Measurements from ENCODE around the gene CTNNA2. TPM values are rescaled to one million over a fixed set of nuclear protein-coding genes. Genes with fewer than 3 reads are reported as not detected.

The CTNNA2 gene
- total and polyA plus RNA-seq, 4 donors, result 0.01 to 0.37 TPM; not detected in 2

GRCh38 chr2:79831961-79832360 lies 319.1 kb downstream of the CTNNA2 start:
- DNase-seq, result no peak
- Histone ChIP-seq H3K36me3 (ENCODE audit: control insufficient read depth in 4 of 4, insufficient read depth in 4 of 4, low read length in 4 of 4) (no peaks in the 10 kb centered on the region), H3K4me1 (ENCODE audit: control insufficient read depth in 5 of 5, insufficient read depth in 5 of 5, low read length in 5 of 5) (no peaks in the 10 kb centered on the region), H3K9me3 (ENCODE audit: control insufficient read depth in 4 of 4, insufficient read depth in 3 of 4, low read length in 3 of 4) (peaks cover 0 to 2% (median 0%) of the 10 kb centered on the region in 4 donors), H3K27me3 (ENCODE audit: control insufficient read depth in 3 of 3, insufficient read depth in 3 of 3, low read length in 2 of 3) (no peaks in the 10 kb centered on the region), H3K9ac (ENCODE audit: insufficient read depth in 1 of 2, low read length in 2 of 2) (no peak overlapping the region), H3K27ac (ENCODE audit: low read depth in 1 of 2, low read length in 1 of 2) (no peak overlapping the region), H3K4me3 (no peak overlapping the region)
- TF ChIP-seq CTCF (IDR thresholded peaks at IDR 0.05; ENCODE audit: control extremely low read depth, extremely low read depth), result no peak
- ATAC-seq (ENCODE audit: insufficient read depth, low FRiP score), result no peak
- WGBS, 2 donors, result 38 to 63% methylated on average over 3 of the region's 3 CpGs

GRCh38 chr2:79832511-79833234 lies 319.8 kb downstream of the CTNNA2 start:
- no peak for TF ChIP-seq CTCF (IDR thresholded peaks at IDR 0.05; ENCODE audit: control extremely low read depth, extremely low read depth)
- Histone ChIP-seq H3K36me3 (ENCODE audit: control insufficient read depth in 4 of 4, insufficient read depth in 4 of 4, low read length in 4 of 4) (no peaks in the 10 kb centered on the region), H3K9me3 (ENCODE audit: control insufficient read depth in 4 of 4, insufficient read depth in 3 of 4, low read length in 3 of 4) (peaks cover 0 to 2% (median 0%) of the 10 kb centered on the region in 4 donors), H3K27me3 (ENCODE audit: control insufficient read depth in 3 of 3, insufficient read depth in 3 of 3, low read length in 2 of 3) (no peaks in the 10 kb centered on the region), H3K9ac (ENCODE audit: insufficient read depth in 1 of 2, low read length in 2 of 2) (no peak overlapping the region), H3K4me3 (no peak overlapping the region), H3K4me1 (ENCODE audit: control insufficient read depth in 5 of 5, insufficient read depth in 5 of 5, low read length in 5 of 5) (no peaks in the 10 kb centered on the region), H3K27ac (ENCODE audit: low read depth in 1 of 2, low read length in 1 of 2) (no peak overlapping the region)
- DNase-seq (no peak), ATAC-seq (ENCODE audit: insufficient read depth, low FRiP score) (no peak)
- 57 to 62% methylated on average over 6 of the region's 6 CpGs for WGBS, 2 donors

GRCh38 chr2:79833235-79833878 lies 320.5 kb downstream of the CTNNA2 start:
- Histone ChIP-seq H3K27ac (ENCODE audit: low read depth in 1 of 2, low read length in 1 of 2) (no peak overlapping the region), H3K9ac (ENCODE audit: insufficient read depth in 1 of 2, low read length in 2 of 2) (no peak overlapping the region), H3K9me3 (ENCODE audit: control insufficient read depth in 4 of 4, insufficient read depth in 3 of 4, low read length in 3 of 4) (peaks cover 0 to 2% (median 0%) of the 10 kb centered on the region in 4 donors), H3K4me1 (ENCODE audit: control insufficient read depth in 5 of 5, insufficient read depth in 5 of 5, low read length in 5 of 5) (no peaks in the 10 kb centered on the region), H3K27me3 (ENCODE audit: control insufficient read depth in 3 of 3, insufficient read depth in 3 of 3, low read length in 2 of 3) (no peaks in the 10 kb centered on the region), H3K36me3 (ENCODE audit: control insufficient read depth in 4 of 4, insufficient read depth in 4 of 4, low read length in 4 of 4) (no peaks in the 10 kb centered on the region), H3K4me3 (no peak overlapping the region)
- WGBS, 2 donors, result 66 to 70% methylated on average over 1 of the region's 1 CpG
- ATAC-seq (ENCODE audit: insufficient read depth, low FRiP score), result no peak
- no peak for DNase-seq
- no peak for TF ChIP-seq CTCF (IDR thresholded peaks at IDR 0.05; ENCODE audit: control extremely low read depth, extremely low read depth)
